GM19324 (cell line): Measurements from ENCODE around the gene LINC01488.

Experiments
- ATAC-seq: cut with Tn5 transposase; IDR thresholded peaks from one replicate; pipeline ENCODE4 v1.9.1; 2021; ENCODE audit warnings: mild to moderate bottlenecking, moderate library complexity; ENCODE audit not compliant: unreplicated experiment, low FRiP score

The LINC01488 gene

GRCh38 chr11:69504127-69504526 is 22.7 kb downstream of the LINC01488 start:
- no peak for ATAC-seq

DNA sequence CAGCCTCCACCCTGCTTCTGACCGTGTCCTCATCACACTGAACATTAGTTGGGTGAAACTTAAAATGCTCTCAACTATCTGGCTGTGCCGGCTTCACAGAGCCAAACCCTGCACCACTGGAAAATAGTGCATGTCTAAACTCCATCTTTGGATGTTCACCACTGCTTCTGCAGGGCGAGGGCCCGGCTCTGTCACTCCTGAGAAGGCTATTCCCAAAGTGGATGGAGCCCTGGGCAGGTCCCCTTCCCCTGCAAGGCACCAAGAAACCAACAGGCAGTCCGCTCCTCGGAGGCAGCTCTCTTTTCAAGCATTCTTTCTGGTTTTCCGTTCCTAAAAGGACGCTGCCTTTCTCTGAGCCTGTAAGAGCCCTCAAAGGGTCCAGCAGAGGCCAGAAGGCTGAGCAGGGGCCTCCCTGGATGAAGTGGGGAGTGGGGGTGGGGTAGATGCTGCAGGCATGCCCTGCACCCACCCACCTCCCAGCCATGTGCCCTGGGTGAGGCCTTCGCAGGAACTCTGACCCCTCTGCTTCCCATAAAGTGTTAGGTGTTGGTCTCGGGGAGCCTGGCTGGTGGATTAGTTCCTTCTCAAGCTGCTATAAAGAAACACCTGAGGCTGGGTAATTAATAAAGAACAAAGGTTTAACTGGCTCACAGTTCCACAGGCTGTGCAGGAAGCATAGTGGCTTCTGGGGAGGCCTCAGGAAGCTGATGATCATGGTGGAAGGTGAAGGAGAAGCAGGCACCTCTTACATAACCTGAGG is 23.3 kb downstream of the LINC01488 start:
- ATAC-seq = no peak

- ATAC-seq = no peak
These were observed 27.5 kb downstream of the LINC01488 start for GRCh38 chr11:69508974-69509373.

- no peak for ATAC-seq
These were observed 27.9 kb downstream of the LINC01488 start for GRCh38 chr11:69509381-69509780.

DNA sequence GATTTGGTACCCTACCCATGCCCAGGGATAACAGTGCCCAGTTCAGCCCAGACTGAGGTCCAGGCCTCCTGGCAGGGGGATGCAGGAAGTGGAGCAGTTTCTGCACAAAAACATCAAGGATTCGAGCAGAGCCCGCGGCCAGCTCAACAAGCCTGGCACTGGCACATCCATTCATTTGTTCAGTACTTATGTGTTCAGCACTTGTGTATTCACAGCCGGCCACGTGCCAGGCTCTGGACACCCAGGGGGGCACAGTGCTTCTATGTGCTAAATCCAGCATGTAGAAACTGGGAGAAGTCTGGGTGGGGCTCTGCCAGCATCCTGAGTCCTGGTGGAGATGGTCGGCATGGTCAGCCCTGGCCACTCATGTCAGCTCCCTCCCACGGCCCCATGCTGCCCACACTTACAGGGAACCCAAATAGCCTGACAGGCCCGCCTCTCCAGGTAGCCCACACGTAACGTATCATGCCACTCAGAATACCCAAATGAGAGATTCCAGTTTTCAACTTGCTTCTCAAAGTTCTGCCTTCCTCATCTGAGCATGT is 28.5 kb downstream of the LINC01488 start:
- no peak for ATAC-seq

GRCh38 chr11:69510471-69511357 is 29.3 kb downstream of the LINC01488 start:
- no peak for ATAC-seq

- no peak for ATAC-seq
These were observed 30.0 kb downstream of the LINC01488 start for GRCh38 chr11:69511358-69512055.

- no peak for ATAC-seq
These were observed 30.7 kb downstream of the LINC01488 start for GRCh38 chr11:69512136-69512535.

DNA sequence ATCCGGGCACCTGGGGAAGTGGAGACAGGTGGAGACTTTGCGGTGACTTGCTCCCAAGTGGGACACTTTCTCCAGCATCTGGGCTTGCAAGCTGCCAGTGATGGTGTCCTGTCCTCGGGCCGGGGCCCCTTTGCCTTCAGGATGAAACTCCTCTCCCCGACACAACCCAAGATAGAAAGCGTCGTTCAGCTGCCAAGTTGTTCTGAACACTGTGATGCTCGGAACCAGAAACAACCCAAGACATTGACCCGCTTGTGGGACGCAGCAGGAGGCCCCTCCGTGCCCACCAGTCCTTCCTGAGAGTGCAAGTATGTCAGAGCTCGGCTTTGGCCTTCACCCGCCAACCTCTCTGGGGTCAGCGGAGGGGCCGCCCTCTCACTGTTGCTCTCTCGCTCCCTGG is 31.3 kb downstream of the LINC01488 start:
- no peak for ATAC-seq

DNA sequence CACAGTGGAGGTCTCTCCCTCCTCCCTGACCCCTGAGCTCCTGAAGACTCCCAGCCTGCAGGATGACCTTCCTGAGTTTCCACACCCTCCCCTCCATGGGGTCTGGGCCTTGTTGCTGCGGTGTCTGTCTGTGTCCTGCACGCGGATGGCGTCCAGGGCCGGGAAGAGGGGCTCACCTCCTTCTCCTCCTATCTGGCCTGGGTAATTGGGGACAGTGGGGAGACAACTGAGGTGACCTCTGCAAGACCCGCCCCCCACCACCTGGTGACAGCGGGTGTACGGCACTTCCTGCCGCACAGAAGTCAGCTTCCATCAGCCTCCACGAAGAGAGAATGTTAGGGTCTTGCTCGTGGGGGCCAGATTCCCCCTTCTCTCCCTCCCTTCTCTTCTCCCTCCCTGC is 31.7 kb downstream of the LINC01488 start:
- no peak for ATAC-seq

DNA sequence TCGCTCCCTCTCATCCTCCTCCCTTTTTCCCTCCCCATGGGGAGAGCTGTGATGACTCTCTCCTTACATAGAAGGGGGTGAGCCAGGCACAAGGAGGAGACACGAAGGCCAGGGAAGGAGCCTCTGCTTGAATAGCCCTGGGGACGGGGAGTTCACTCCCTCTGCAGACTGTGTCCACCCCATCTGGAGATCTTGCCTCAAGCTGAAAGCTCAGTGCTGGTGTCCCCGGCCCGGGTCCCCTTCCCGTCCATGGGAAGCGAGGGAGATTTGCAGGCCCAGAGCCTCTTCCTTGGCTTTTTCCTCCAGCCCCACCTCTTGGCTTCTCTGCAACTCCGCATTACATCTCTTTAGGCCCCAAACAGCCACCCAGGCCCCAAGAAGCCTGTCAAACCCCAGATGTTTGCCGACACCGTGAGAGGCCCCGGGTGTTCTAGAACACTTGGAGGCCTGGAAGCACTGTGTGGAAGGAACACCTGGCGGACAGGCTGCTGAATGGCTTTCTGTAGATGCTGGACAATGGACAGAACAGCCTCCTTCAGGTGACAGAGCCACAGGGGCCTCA is 32.3 kb downstream of the LINC01488 start:
- no peak for ATAC-seq

DNA sequence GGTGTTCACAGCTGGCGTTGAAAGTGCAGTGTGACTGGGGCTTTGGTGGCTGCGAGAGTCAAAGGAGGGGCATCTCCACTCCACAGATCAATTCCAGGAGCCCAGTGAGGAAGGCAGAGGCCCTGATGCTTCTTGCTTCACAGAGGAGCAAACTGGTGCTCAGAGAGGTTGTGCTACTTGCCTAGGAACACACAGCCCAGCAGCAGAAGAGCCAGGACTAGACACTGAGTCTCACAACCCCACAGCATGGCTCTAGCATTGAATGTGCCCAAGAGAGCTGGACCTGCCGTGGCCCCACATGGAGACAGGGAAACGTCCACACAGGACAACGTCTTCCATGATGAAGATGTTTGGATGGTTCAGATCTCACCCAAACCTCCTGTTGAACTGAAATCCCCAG is 33.3 kb downstream of the LINC01488 start:
- no peak for ATAC-seq

DNA sequence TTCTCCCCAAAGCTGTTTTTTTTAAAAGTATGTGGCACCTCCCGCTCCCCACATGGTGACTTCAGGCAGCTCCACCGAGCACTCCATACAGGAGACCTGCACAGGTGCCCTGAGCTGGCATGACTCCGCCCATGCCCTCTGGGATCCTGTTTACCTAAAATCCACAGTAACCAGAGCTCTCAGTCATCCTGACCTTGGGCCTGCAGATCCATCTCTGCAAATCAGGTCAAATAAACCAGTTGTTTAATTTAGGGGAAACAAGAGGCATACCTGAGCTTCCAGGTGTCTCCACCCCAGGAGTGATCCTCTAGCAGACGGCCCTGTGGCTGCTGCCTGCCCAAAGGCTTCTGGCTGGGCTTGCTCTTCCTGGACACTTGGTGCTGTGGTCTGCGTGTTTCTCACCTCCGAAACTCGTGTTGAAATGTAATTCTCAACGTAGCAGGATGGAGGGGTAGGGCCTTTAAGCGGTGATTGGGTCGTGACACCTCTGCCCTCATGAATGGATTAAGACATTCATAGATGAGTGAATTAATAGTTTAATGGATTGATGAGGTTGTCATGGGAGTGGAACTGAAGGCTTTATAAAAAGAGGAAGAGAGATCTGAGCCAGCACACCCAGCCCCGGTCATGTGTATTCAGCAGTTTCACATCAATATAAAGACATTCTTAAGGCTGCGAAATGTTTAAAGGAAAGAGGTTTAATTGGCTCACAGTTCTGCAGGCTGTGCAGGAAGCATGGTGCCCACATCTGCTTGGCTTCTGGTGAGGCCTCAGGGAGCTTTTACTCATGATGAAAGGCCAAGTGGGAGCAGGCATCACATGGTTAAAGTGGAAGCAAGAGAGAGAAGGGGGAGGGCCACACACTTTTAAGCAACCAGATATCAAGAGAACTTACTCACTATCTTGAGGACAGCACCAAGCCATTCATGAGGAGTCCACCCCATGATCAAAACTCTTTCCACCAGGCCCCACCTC is 34.1 kb downstream of the LINC01488 start:
- ATAC-seq = no peak

DNA sequence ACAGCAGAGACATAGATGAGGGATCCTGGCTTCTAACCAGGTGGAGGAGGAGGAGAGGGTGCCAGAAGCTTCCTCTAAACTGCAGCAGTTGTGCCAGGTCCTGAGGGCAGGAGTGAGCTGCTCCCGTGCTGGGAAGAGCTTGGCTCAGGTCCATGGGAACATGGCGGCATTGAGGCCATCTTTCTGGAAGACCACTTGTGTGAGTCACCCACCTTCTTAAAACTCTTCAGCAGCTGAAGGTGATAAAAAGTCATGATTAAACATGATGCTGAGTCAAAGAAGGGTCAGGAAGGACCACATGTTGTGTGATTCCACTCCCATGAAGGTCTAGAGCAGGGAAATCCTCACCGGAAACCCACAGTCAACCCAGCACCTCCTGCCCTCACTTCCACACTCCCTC is 35.1 kb downstream of the LINC01488 start:
- ATAC-seq = no peak

- no peak for ATAC-seq
These were observed 36.9 kb downstream of the LINC01488 start for GRCh38 chr11:69518081-69518950.

GRCh38 chr11:69520186-69520916 is 38.9 kb downstream of the LINC01488 start:
- no peak for ATAC-seq

- ATAC-seq = no peak
These were observed 40.0 kb downstream of the LINC01488 start for GRCh38 chr11:69521457-69521856.

GRCh38 chr11:69523453-69523852 is 42.0 kb downstream of the LINC01488 start:
- ATAC-seq = no peak
